KG1 (cell line): Measurements from ENCODE around the gene CLIP2.
A peak's percentile ranks its signal among the peaks of the same experiment; 100 is the strongest.
"Not testable (repeated sequence)": the region's sequence is repeated elsewhere in the genome, so short reads cannot be mapped to it uniquely, and the experiment has no call there.

Experiments used
- DNase-seq: peaks from one replicate; lab custom pipeline; 2025; lab: John Stamatoyannopoulos, UW

The CLIP2 gene

DNA sequence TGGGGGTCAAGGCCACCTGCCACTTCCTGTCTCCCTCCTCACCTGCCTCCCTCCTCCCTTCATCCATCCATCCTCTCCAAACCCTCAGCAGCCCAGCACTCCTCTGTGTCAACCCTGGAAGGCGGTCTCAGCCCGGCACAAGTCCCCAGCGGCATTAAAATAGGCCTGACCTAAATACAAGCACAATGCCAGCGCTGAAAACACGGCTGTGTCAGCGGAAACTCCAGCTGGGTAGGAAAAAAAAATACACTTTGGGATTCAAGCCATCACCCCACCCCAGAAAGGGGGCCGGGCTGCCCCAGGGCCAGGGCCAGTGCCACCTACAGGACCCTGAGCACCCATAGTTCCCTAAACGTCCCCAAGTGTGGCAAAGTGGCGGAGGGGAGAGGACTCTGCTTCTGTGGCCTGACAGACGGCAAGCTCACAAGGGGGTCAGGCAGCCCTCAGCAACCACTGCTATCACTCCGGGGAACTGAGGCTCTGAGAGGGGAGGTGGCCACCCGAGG is 141.8 kb downstream of the CLIP2 start:
- no peak for DNase-seq

DNA sequence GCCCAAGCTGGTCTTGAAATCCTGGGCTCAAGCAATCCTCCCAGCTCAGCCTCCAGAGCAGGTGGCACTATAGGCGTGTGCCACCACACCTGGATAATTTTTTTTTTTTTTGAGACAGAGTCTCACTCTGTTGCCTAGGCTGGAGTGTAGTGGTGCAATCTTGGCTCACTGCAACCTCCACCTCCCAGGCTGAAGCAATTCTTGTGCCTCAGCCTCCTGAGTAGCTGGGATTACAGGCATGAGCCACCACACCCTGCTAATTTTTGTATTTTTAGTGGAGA is 148.0 kb downstream of the CLIP2 start:
- not testable (repeated sequence) for DNase-seq

DNA sequence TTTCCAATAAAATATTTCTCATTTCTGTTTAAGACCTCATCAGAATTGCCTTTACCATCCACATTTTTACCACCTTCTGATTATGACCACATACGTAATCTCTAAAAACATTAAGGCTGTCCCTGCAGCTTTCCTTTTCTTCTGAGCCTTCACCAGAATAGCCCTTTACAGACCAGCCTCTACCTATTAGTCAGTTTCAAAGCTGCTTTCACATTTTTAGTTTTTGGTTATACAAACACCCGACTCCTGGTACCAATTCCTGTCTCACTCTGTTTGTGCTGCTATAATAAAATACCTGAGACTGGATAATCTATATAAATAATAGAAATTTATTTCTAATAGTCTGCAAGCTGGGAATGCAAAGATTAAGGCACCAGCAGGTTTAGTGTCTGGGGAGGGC is 149.1 kb downstream of the CLIP2 start:
- no peak for DNase-seq

DNA sequence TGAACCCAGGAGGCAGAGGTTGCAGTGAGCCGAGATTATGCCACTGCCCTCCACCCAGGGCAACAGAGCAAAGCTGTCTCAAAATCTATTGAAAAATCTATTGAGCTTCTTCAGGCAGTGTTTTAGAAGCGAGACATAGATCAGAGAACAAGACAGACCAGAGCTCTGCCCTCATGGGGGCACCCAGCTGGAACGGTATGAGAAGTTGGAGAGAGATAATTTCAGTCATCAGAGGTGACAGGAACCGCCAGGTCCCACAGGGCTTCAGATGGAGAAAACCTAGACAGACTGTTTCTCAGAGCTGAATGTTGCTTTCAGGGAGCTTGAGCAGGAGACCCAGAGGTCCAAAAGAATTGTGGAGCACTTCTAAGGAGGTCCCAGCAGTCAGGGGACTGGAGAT is 150.3 kb downstream of the CLIP2 start:
- no peak for DNase-seq

DNA sequence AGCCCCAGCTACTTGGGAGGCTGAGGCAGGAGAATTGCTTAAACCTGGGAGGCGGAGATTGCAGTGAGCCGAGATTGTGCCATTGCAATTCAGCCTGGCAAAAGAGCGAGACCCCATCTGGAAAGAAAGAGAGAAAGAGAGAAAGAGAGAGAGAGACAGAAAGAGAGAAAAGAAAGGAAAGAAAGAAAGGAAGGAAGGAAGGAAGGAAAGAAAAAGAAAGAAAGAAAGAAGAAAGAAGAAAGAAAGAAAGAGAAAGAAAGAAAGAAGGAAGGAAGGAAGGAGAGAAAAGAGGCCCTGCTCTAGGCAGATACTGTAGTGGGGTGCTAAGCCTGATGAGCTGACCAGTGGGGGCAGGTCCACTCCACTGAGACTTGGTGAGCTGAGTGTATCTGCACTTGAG is 150.9 kb downstream of the CLIP2 start:
- not testable (repeated sequence) for DNase-seq

DNA sequence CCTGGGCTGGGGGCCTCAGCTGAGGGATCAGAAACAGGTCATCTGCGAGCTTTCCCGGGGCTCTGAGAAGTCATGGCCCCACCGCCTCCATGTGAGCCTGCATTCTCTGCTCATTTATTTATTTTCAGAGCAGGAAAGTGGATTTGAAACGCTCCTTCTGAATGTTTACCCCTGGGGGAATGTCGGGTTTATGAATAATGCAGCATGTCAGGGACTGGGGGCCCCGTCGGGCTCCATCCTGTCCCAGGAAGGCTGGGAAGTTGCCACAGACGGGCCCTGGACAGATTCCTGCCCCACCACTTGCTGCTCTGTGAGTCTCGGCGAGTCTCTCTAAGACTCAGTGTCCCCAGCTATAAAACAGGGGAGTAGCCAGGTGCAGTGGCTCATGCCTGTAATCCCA is 152.6 kb downstream of the CLIP2 start:
- DNase-seq = no peak

DNA sequence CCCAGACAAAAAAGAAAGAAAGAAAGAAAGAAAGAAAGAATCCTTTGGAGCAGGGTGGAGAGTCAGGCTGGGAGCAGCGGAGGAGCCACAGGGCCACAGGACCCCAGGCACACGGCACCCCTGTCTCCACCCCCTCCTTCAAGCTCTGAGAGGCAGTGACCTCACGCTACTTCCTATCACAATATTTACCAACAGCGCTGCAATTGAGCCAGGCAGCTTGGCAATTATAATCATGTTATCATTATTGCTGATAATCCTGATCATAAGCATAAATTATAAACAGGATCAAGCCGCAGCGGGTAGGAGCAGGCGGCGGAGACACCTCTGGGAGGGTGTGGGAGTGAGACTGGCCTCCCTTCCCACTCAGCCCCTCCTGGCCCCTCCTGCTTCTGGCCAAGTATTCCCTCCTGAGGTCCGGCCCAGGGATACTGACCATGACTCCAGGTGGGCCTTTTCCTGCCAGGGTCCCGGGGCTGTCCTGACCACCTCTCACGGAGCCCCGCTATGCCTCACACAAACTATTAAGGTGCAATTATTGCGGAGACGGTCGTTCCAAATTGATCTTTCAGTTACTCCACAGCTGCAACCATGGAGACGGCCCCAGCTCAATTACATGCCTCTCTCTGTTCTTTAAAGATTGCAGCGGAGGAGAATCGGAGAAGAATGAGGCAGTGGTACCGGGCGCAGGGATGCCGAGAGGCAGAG is 154.5 kb downstream of the CLIP2 start:
- DNase-seq = no peak

DNA sequence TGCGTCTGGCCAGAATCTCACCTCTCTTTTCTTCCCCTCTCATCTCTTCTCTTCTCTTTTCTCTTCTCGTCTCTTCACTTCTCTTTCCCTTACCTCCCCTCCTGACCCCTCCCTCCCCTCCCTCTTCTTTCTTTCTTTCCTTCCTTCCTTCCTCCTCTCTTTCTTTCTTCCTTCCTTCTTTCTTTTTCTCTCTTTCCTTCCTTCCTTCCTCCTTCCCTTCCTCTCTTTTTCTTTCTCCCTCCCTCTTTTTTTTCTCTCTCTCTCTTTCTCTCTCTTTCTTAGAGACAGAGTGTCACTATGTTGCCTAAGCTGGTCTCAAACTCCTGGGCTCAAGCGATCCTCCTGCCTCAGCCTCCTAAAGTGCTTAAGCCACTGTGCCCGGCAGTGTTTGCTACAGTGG is 159.9 kb downstream of the CLIP2 start:
- DNase-seq = no peak

DNA sequence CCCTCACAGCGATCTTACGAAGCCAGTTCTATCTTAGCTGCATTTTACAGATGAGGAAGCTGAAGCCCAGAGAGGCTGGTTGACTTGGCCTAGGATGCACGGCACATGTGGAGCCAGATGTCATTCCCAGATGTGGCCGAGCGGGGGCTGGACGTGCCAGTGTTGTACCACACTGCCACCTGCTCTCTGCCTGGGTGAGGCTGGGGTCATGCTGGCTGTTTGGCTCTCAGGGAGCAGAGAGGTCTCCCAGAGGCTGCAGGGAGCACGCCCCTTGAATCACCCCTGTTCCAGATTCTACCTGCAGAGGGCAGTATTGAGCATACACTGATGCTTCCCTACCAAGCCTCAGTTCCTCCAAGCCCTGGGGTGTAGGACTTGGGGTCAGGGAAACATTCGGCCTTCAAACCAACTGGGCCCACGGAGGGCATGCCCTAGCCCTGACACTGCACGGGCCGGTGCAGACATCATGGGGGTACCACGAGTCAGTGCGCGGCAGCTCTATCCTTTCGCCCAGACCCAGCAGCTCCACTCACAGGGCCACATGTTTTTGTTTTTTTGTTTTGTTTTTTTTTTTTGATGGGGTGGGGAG is 160.7 kb downstream of the CLIP2 start:
- DNase-seq = peak; percentile 31

DNA sequence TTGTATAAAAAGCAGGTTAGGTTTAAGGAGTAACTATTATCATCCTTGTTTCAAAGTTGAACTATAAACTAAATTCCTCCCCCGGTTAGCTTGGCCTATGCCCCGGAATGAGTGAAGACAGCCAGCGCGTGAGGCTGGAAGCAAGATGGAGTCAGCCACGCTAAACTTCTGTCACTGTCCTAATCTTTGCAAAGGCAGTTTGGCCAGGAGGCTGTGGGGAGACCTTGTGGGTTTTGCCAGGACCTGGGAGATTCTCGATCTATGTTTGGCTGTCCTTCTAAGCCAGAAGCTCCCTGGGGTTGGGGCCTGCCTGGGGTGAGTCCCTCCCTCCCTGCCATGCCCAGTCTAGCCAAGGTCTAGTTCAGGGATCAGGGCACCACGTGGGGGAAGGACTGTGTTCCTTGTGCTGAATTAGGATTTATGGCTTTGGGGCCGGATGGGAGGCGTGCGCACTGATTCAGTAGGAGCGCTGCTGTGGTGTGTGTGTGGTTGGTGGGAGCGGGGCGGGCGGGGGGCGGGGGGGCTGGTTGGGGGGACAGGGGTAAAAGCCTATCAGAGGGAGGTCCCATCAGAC is 163.6 kb downstream of the CLIP2 start:
- DNase-seq = no peak

DNA sequence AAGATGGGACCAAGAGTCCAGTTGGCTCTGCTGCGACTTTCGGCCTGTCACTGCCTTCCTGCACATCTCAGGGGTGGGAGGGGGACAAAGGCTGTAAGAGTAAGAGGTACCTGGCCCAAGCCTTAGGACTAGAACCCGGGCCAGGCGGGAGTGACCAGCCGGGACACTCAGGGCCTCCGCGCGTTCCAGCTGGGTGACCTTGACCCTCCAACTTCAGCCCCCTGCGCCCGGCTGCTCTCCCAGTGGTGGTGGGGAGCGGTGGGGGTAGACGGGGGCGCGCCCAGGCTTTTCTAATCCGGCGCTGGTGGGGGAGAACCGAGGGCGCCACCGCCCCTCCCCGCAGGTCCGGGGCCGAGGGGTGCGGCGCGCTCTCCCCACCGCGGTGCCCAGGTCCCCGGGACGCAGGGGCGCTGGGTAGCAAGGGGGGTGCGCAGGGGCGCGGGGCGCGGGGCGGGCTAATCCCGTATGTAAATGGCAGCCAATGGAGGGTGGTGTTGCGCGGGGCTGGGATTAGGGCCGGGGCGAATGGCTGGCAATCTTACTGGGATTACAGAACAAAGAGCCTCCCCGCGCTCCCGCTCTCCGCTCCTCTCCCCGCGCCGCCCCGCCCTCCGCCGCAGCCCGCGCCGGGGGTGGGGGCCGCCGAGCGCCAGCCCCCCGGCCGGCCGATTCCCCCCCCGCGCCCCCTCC is 164.3 kb downstream of the CLIP2 start, which contains the start of gene GTF2IRD1:
Gene GTF2IRD1 (plus strand): TSS at position 585 of the 690 bp plus-strand sequence. CDS start 54,175 bp downstream, outside the sequence.
- no peak for DNase-seq

DNA sequence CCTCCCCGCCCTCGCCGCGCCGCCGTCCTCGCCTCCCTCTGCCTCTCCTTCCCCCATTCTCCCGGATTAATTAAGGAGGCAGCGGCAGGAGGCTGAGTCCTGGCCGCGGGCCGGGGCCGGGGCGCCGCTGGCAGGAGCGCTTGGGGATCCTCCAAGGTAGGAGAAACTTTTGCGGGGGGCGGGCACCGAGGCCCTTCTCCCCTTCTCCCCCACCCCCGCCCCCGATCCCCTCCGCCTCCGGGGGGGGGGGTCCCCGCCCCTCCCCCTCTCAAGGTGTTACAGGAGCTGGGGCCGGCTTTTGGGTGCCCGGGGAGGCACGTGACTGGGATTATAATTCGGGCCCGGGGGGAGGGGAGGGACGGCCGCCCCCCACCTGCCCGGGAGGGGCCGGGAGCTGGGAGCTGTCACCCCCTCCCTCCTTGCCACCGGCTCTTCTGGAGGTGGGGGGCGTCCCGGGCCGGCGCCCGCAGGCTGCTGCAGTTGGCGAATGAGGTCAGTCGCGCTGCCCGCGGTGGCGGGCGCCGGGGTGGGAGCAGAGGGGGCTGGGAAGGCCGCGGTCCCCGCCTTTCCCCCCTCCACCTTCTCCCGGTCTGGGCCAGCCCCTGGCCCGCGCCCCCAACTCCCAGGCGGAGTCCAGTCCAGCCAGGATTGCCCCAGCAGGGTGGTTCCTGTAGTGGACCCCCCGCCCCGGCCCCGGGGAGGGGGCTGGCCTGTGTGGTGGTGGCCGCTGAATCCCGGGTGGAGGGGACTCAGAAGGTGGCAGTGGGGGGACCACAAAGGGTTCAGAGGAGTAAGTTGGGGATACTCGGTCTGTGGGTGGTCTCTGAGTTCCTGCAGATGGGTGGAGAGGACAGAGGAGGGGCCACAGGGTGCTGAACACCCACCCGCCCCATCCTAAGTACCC is 165.1 kb downstream of the CLIP2 start:
- DNase-seq = no peak

DNA sequence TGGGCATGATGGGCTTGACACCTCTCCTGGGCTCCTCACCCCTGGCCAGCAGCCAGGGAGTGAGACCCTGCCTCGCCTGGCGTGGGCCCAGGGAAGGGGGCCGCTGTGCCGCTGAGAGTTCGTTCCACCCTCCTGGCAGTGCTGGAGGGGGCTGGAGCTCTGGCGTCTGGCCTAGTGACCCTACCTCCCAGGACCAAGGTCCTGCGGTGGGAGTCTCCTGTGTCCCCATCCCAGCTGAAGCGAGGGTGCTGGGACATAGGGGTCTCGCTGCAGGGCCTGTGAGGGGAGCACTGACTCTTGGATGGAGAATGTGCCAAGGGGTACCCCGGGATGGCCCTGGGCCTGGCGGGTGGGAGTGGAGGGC is 165.7 kb downstream of the CLIP2 start:
- no peak for DNase-seq

DNA sequence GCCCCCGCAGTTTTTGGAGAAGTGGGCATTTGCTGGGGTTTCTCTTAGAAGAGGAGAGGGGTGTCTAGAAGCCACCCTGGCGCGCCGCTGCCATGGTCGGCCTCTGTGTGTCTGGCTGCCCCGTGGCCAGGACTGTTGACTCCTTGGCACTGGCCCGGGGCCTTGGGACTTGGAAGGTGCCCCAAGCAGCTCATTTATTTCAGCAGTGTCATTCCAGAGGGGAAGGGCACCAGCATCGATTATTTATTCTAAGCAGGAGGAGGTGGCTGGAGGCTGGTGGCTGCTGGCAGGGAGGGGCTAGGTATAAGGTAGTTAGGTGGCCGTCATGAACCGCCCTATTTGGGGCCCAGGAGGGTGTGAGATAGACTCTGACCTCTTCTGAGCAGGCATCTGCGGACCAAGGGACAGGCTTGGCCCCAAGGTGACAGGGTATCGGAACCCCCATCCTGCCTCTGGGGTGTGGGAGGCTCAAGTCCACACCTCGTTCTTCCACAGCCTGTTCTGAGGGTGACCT is 166.1 kb downstream of the CLIP2 start:
- DNase-seq = no peak
